ENCODE measurements around the gene UTP14C. TPM values are rescaled to one million over a fixed set of nuclear protein-coding genes. Genes with fewer than 3 reads are reported as not detected.

UTP14C gene
- total RNA-seq, 2 donors from 2014 or later = 20.7 to 22.0 TPM

GRCh38 chr13:52061587-52061986, 37.1 kb downstream of the UTP14C start:
- Mint-ChIP-seq H3K9me3 (peaks cover 51% of the 10 kb centered on the region), H3K27me3 (ENCODE audit: insufficient read depth) (no peaks in the 10 kb centered on the region), H3K36me3 (ENCODE audit: low read depth) (peaks cover 9% of the 10 kb centered on the region), H3K27ac (no peak overlapping the region), H3K4me1 (no peaks in the 10 kb centered on the region), H3K4me3 (no peak overlapping the region)
- no peak for TF ChIP-seq CTCF (conservative IDR thresholded peaks at IDR 0.05)
- Histone ChIP-seq H3K9ac (ENCODE audit: extremely low read depth, low read length, poor library complexity, severe bottlenecking) (no peak overlapping the region), H3K4me1 (ENCODE audit: control insufficient read depth, insufficient read depth, low read length) (no peaks in the 10 kb centered on the region), H3K36me3 (ENCODE audit: control insufficient read depth, insufficient read depth, low read length) (no peaks in the 10 kb centered on the region), H3K27ac (ENCODE audit: low read depth, low read length) (no peak overlapping the region), H3K4me3 (ENCODE audit: low read length) (no peak overlapping the region), H3K27me3 (ENCODE audit: control insufficient read depth, insufficient read depth, low read length, poor library complexity, severe bottlenecking) (no peaks in the 10 kb centered on the region), H3K9me3 (ENCODE audit: control insufficient read depth, low read length) (peaks cover 29% of the 10 kb centered on the region)
- WGBS, 2 experiments (ENCODE audit: insufficient coverage in 1 of 2, insufficient read length in 1 of 2) = 86 to 100% methylated on average over 3 of the region's 3 CpGs
- no peak for DNase-seq

- no peaks in the 10 kb centered on the region for H3K27me3 Mint-ChIP-seq (ENCODE audit: insufficient read depth)
- no peak overlapping the region for H3K27ac ChIP-seq (ENCODE audit: low read depth, low read length)
- H3K4me3 Mint-ChIP-seq = no peak overlapping the region
- H3K4me1 Mint-ChIP-seq = no peaks in the 10 kb centered on the region
- H3K4me3 ChIP-seq (ENCODE audit: low read length) = no peak overlapping the region
- H3K27me3 ChIP-seq (ENCODE audit: control insufficient read depth, insufficient read depth, low read length, poor library complexity, severe bottlenecking) = no peaks in the 10 kb centered on the region
- H3K4me1 ChIP-seq (ENCODE audit: control insufficient read depth, insufficient read depth, low read length) = no peaks in the 10 kb centered on the region
- peaks cover 5% of the 10 kb centered on the region for H3K36me3 Mint-ChIP-seq (ENCODE audit: low read depth)
- no peaks in the 10 kb centered on the region for H3K36me3 ChIP-seq (ENCODE audit: control insufficient read depth, insufficient read depth, low read length)
- no peak overlapping the region for H3K9ac ChIP-seq (ENCODE audit: extremely low read depth, low read length, poor library complexity, severe bottlenecking)
- H3K9me3 Mint-ChIP-seq = peaks cover 82% of the 10 kb centered on the region
- TF ChIP-seq CTCF (conservative IDR thresholded peaks at IDR 0.05) = no peak
- DNase-seq = no peak
- H3K27ac Mint-ChIP-seq = no peak overlapping the region
- H3K9me3 ChIP-seq (ENCODE audit: control insufficient read depth, low read length) = peaks cover 70% of the 10 kb centered on the region
Measured at GRCh38 chr13:52067237-52067636, 42.7 kb downstream of the UTP14C start.

- Mint-ChIP-seq H3K27me3 (ENCODE audit: insufficient read depth) (no peaks in the 10 kb centered on the region), H3K4me1 (no peaks in the 10 kb centered on the region), H3K9me3 (peaks cover 76% of the 10 kb centered on the region), H3K36me3 (ENCODE audit: low read depth) (no peaks in the 10 kb centered on the region), H3K4me3 (no peak overlapping the region), H3K27ac (no peak overlapping the region)
- Histone ChIP-seq H3K27me3 (ENCODE audit: control insufficient read depth, insufficient read depth, low read length, poor library complexity, severe bottlenecking) (no peaks in the 10 kb centered on the region), H3K27ac (ENCODE audit: low read depth, low read length) (no peak overlapping the region), H3K4me1 (ENCODE audit: control insufficient read depth, insufficient read depth, low read length) (no peaks in the 10 kb centered on the region), H3K9me3 (ENCODE audit: control insufficient read depth, low read length) (peaks cover 77% of the 10 kb centered on the region), H3K4me3 (ENCODE audit: low read length) (no peak overlapping the region), H3K9ac (ENCODE audit: extremely low read depth, low read length, poor library complexity, severe bottlenecking) (no peak overlapping the region), H3K36me3 (ENCODE audit: control insufficient read depth, insufficient read depth, low read length) (no peaks in the 10 kb centered on the region)
- 78 to 93% methylated on average over 1 of the region's 1 CpG for WGBS, 2 experiments (ENCODE audit: insufficient coverage in 1 of 2, insufficient read length in 1 of 2)
- peak; percentile 26 for TF ChIP-seq CTCF (conservative IDR thresholded peaks at IDR 0.05)
- DNase-seq = no peak
Measured at GRCh38 chr13:52070929-52071523, 46.5 kb downstream of the UTP14C start.

Other genes with a start within 250 kb of the UTP14C start
- gene DHRS12, start 220.5 kb upstream of the UTP14C start, total RNA-seq = 10 to 100 TPM; 13.8 to 19.8 TPM
- gene TMEM272, start 179.5 kb upstream of the UTP14C start, total RNA-seq = under 1 TPM; 0.62 TPM
- not detected for gene CCDC70, start 162.7 kb upstream of the UTP14C start, total RNA-seq
- gene ATP7B, start 13.2 kb upstream of the UTP14C start, total RNA-seq = 10 to 100 TPM; 20.4 to 29.2 TPM
- gene ALG11, start 12.3 kb upstream of the UTP14C start, total RNA-seq = 10 to 100 TPM; 41.5 to 53.1 TPM
- gene NEK5, start 104.4 kb downstream of the UTP14C start, total RNA-seq = 1 to 10 TPM; 1.4 to 1.8 TPM
- gene NEK3, start 134.9 kb downstream of the UTP14C start, total RNA-seq = 10 to 100 TPM; 30.7 to 48.8 TPM